ENCODE measurements around the gene ALMS1.

DNA sequence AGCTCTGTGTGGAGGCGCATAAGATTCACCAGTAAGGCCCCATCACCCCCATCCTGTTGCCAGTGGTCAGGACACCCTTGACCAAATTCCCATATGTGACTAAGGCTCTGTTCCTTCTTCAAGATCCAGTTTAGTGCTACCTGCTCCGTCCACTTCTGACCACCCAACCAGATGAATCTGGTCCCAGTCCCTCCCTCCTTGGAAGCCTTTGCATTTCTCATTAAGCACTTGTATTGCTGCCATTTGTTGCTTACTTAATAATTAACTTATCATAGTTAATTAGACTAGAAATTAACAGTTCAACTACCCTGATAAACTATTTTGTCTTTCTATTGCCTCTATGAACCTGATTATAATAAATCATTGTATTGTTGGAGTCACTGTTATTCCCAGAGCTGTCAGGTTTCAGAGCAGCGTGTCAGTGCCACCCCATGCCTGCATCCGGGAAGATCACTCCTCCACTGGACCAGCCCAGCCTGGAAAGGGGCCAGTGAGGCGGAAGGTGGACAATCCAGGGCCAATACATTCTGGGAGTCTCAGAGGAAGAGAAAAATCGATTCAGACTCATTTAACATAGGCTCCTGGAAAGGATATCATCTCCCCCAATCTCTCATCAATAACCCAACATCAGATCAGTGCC lies 266.1 kb downstream of the ALMS1 start:
- TF ChIP-seq POLR2AphosphoS5 (IDR thresholded peaks at IDR 0.05) (no peak), POLR2A (IDR thresholded peaks at IDR 0.05) (no peak)
- TF ChIP-seq, protein P1, sequence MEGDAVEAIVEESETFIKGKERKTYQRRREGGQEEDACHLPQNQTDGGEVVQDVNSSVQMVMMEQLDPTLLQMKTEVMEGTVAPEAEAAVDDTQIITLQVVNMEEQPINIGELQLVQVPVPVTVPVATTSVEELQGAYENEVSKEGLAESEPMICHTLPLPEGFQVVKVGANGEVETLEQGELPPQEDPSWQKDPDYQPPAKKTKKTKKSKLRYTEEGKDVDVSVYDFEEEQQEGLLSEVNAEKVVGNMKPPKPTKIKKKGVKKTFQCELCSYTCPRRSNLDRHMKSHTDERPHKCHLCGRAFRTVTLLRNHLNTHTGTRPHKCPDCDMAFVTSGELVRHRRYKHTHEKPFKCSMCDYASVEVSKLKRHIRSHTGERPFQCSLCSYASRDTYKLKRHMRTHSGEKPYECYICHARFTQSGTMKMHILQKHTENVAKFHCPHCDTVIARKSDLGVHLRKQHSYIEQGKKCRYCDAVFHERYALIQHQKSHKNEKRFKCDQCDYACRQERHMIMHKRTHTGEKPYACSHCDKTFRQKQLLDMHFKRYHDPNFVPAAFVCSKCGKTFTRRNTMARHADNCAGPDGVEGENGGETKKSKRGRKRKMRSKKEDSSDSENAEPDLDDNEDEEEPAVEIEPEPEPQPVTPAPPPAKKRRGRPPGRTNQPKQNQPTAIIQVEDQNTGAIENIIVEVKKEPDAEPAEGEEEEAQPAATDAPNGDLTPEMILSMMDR (IDR thresholded peaks at IDR 0.05), result no peak
